Fibroblast of pulmonary artery (primary cell): ENCODE measurements around the gene SLC14A1.
A peak's percentile ranks its signal among the peaks of the same experiment; 100 is the strongest.

ENCODE experiments used
- DNase-seq: peaks from one replicate; pipeline ENCODE4 v3.0.0-alpha.2; 2010; ENCODE audit warnings: low read depth
- H3K4me3 ChIP-seq: replicated peaks from 2 replicates; pipeline ENCODE4 v1.5.1; 2011; ENCODE audit warnings: low read depth, mild to moderate bottlenecking, control low read depth, low read length, moderate library complexity
- TF ChIP-seq, protein P1 (sequence below): IDR thresholded peaks from 2 replicates; pipeline ENCODE4 v1.5.1; 2011; ENCODE audit warnings: mild to moderate bottlenecking, control low read depth, low read length, inconsistent platforms; ENCODE audit errors: missing control alignments

The SLC14A1 gene

DNA sequence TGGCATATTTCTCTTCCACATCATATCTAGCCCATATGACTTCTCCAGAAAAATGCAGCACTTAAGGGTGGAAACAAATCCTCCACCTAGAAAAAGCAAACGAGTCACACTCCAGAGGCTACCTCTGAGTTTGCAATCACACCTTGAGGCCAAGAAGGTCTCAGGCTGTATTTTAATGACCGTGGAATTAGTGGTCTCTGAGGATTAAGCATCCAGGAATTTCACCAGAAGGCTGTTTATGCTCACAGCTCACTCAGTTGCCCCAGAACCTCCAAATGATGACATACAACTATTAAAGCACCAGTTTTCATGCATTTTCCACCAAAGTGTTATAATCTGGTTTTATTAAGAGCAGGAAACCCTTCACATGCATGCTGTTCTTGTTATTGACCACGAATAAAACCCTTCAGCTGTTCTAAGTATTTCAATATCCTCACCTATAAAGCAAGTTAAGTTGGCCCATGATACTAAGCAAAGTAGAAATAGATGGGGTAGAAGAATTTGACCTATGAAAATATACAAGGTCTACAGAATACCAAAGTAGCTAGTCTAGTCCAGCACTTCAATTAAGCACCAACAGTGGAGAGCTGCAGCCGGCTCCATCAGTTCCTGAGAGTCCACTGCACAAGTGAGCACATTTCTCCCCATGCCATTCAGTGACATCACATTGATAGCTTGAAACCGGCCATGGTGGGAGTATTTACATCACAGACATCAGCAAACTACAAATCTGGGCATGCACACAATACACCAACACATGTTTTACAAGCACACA, 39.5 kb upstream of the SLC14A1 start:
- TF ChIP-seq, protein P1, sequence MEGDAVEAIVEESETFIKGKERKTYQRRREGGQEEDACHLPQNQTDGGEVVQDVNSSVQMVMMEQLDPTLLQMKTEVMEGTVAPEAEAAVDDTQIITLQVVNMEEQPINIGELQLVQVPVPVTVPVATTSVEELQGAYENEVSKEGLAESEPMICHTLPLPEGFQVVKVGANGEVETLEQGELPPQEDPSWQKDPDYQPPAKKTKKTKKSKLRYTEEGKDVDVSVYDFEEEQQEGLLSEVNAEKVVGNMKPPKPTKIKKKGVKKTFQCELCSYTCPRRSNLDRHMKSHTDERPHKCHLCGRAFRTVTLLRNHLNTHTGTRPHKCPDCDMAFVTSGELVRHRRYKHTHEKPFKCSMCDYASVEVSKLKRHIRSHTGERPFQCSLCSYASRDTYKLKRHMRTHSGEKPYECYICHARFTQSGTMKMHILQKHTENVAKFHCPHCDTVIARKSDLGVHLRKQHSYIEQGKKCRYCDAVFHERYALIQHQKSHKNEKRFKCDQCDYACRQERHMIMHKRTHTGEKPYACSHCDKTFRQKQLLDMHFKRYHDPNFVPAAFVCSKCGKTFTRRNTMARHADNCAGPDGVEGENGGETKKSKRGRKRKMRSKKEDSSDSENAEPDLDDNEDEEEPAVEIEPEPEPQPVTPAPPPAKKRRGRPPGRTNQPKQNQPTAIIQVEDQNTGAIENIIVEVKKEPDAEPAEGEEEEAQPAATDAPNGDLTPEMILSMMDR: no peak
- no peak for DNase-seq
- H3K4me3 ChIP-seq: no peak overlapping the region

DNA sequence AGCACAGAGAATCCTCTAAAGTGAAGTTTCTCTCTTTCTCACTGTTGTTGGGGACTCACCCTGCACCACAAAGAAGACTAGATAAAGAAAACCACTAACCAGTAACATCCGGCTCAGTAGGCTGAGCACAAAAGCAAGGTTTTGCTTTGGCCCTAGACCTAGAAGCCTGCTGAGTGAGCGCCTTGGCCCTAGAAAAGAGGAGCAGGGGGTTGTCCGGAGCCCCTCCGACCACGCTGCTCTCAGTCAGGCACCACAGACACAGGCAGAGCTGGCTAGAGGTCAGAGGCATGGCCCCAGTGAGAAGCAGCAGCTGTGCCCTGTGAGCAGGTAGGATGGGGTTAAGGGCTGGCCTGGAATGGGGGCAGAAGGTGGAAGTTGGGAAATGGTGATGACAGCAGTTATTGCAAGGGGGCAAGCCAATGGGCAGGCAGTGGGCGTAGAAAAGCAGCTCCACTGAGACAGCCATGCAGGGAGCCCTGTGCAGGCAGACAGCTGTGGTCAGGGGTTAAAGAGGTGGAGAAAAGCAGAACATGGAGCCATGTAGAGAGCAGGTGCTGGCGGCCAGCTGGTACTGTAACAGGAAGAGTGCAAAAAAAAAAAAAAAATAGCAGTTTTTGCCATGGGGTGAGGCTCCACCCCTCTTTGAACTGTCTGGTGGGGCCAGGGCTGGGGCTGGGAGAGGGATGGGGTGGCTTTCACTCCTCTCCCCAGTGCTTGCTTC, 36.9 kb upstream of the SLC14A1 start:
- TF ChIP-seq, protein P1: no peak
- H3K4me3 ChIP-seq: no peak overlapping the region
- DNase-seq: no peak

DNA sequence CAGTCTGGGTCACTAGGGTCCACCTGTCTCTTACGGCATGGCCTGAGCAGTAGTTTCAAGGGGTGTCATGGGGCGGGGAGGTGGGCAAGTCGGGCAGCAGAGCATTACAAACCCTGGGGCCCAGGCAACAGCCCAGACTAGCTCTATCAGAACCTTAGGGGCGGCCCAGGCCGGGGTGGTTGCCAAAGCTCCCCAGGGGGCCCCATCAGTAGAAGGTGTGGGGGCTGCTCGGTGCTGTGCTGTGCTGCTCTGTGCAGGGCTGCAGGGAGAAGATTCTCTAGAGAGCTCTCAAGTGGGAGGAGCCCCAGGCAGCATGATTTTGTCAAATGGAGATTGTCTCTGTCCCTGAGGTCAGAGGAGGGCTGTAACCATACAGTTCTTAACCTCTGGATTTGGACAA, 36.4 kb upstream of the SLC14A1 start:
- H3K4me3 ChIP-seq: no peak overlapping the region
- DNase-seq: no peak
- TF ChIP-seq, protein P1: no peak

DNA sequence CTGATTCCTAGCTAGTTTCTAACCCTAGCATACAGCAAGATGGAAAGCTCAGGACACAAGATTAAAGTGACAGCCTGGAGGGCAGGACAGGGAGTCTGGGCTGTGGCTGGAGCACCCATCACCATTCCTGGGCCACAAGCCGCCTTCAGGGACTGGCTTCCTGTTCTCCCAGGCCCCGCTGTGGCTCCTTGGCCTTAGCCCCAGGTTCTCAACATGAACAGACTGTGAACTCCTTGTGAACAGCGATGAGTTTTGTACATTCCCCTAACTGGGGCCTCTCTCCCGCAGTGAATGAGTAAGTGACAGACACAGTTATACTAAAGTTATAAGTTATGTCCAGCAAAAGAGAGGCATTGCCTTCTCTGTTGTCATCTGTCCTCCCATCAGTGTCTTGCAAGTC, 35.9 kb upstream of the SLC14A1 start:
- TF ChIP-seq, protein P1: no peak
- DNase-seq: peak; percentile 21
- H3K4me3 ChIP-seq: no peak overlapping the region

DNA sequence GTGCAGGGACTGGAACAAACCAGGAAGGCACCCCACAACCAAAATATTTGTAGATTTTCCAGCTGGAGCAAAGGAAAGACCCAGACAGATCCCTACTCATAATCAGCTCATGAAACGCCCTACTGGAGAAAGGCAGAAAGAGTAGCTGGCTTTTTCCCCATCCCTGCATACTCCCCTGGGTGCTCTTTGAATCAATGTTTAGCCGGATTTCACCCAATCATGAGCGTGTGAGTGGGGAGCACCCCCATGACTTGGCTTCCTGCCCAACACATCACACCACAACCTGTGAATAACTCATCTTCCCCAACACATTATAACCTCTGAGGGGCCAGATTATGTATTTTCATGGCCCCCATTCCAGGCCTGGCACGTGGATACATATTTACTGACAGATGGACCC, 35.1 kb upstream of the SLC14A1 start:
- H3K4me3 ChIP-seq: no peak overlapping the region
- DNase-seq: no peak
- TF ChIP-seq, protein P1: no peak

DNA sequence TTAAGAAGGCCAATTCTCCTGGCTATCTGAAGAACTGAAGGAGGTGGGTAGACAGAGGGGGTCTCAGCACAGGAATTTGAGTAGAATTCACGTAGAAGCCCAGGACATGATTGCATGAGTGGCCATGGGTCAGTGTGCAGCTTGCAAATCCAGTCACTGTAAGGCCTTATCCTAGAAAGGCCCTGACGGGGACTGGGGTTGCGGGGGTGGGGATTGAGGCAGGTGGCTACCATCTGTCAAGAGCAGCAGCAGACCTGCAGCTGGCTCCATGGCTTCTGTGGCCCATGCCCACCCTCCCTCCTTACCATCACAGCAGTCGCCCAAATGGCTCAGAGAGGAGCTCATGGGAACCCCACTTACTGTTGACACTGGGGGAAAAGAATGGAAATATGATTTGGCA, 34.6 kb upstream of the SLC14A1 start:
- no peak overlapping the region for H3K4me3 ChIP-seq
- no peak for DNase-seq
- TF ChIP-seq, protein P1: no peak
